NK-92 (cell line): ENCODE results near the gene HECW1.
"Not testable (repeated sequence)": the region's sequence is repeated elsewhere in the genome, so short reads cannot be mapped to it uniquely, and the experiment has no call there.

Experiments used
- DNase-seq: peaks from one replicate; lab custom pipeline; 2025; ENCODE audit not compliant: unreplicated experiment; lab: John Stamatoyannopoulos, UW

Gene HECW1

GRCh38 chr7:43560742-43561330 is 448.4 kb downstream of the HECW1 start:
- no peak for DNase-seq

- no peak for DNase-seq
Measured at GRCh38 chr7:43562383-43562782, 449.9 kb downstream of the HECW1 start.

GRCh38 chr7:43565786-43566185 is 453.3 kb downstream of the HECW1 start:
- no peak for DNase-seq

- no peak for DNase-seq
Measured at GRCh38 chr7:43568529-43568928, 456.1 kb downstream of the HECW1 start.

GRCh38 chr7:43569424-43569823 is 457.0 kb downstream of the HECW1 start:
- no peak for DNase-seq

- DNase-seq: no peak
Measured at GRCh38 chr7:43570688-43571365, 458.4 kb downstream of the HECW1 start.

- DNase-seq: no peak
Measured at GRCh38 chr7:43572516-43573049, 460.1 kb downstream of the HECW1 start.

GRCh38 chr7:43573832-43574231 is 461.4 kb downstream of the HECW1 start:
- not testable (repeated sequence) for DNase-seq

GRCh38 chr7:43575506-43575905 is 463.1 kb downstream of the HECW1 start:
- no peak for DNase-seq

- DNase-seq: no peak
Measured at GRCh38 chr7:43576241-43576640, 463.8 kb downstream of the HECW1 start.

GRCh38 chr7:43577485-43577951 is 465.1 kb downstream of the HECW1 start:
- DNase-seq: no peak

GRCh38 chr7:43582503-43583423 is 470.3 kb downstream of the HECW1 start, which contains the start of gene STK17A:
STK17A (plus strand) TSS chr7:43583108; CDS start chr7:43583244, 136 bp downstream.
- DNase-seq: peak; percentile 46

GRCh38 chr7:43583424-43584194 is 471.2 kb downstream of the HECW1 start:
- DNase-seq: no peak

GRCh38 chr7:43584195-43584586 is 471.7 kb downstream of the HECW1 start:
- DNase-seq: no peak

- not testable (repeated sequence) for DNase-seq
Measured at GRCh38 chr7:43584733-43585132, 472.3 kb downstream of the HECW1 start.

- no peak for DNase-seq
Measured at GRCh38 chr7:43585562-43585961, 473.1 kb downstream of the HECW1 start.

GRCh38 chr7:43586251-43586900 is 473.9 kb downstream of the HECW1 start:
- no peak for DNase-seq

GRCh38 chr7:43588477-43589132 is 476.2 kb downstream of the HECW1 start:
- no peak for DNase-seq

- DNase-seq: no peak
Measured at GRCh38 chr7:43589133-43589478, 476.7 kb downstream of the HECW1 start.

- no peak for DNase-seq
Measured at GRCh38 chr7:43589728-43590127, 477.3 kb downstream of the HECW1 start.
